SK-N-SH treated with all-trans-retinoic acid at 6 μM for 48 hours (cell line): Measurements from ENCODE around the gene LDB2.

Experiments used
- ATAC-seq: fragments of 200-7000 bp; cut with Tn5 transposase; 3 replicates; pipeline ENCODE4 v1.9.1; 2020; ENCODE audit warnings: mild to moderate bottlenecking, moderate library complexity
- ARNTL ChIP-seq: fragments of 450-650 bp; formaldehyde crosslinking; IDR thresholded peaks from 2 replicates; pipeline ENCODE4 v1.5.0; 2020; ENCODE audit warnings: low read depth, mild to moderate bottlenecking, moderate library complexity, borderline replicate concordance
- BACH2 ChIP-seq: fragments of 250-450 bp; sonication (Bioruptor Pico); IDR thresholded peaks from 2 replicates; pipeline ENCODE4 v1.9.0; 2021; ENCODE audit warnings: mild to moderate bottlenecking, borderline replicate concordance
- CSDC2 ChIP-seq: fragments of 250-450 bp; sonication (Bioruptor Pico); IDR thresholded peaks from 2 replicates; pipeline ENCODE4 v1.5.0; 2020; ENCODE audit warnings: mild to moderate bottlenecking, moderate library complexity
- ESRRG ChIP-seq: fragments of 250-450 bp; sonication (Bioruptor Pico); IDR thresholded peaks from 2 replicates; pipeline ENCODE4 v1.6.1; 2021; ENCODE audit warnings: mild to moderate bottlenecking
- GLIS3 ChIP-seq: fragments of 250-450 bp; sonication (Bioruptor Pico); IDR thresholded peaks from 2 replicates; pipeline ENCODE4 v1.5.0; 2020; ENCODE audit warnings: mild to moderate bottlenecking, moderate library complexity
- ISL1 ChIP-seq: fragments of 250-450 bp; sonication (Bioruptor Pico); IDR thresholded peaks from 2 replicates; pipeline ENCODE4 v2.1.2; 2022; ENCODE audit warnings: mild to moderate bottlenecking, moderate library complexity
- OSR1 ChIP-seq: fragments of 250-450 bp; sonication (Bioruptor Pico); IDR thresholded peaks from 2 replicates; pipeline ENCODE4 v1.8.0; 2022; ENCODE audit warnings: moderate library complexity, mild to moderate bottlenecking, inconsistent platforms
- PPARA ChIP-seq: fragments of 250-450 bp; sonication (Bioruptor Pico); IDR thresholded peaks from 2 replicates; pipeline ENCODE4 v1.5.0; 2020; ENCODE audit warnings: mild to moderate bottlenecking, borderline replicate concordance
- RARB ChIP-seq: fragments of 250-450 bp; sonication (Bioruptor Pico); IDR thresholded peaks from 2 replicates; pipeline ENCODE4 v1.8.0; 2021; ENCODE audit warnings: mild to moderate bottlenecking, moderate library complexity
- SNAI2 ChIP-seq: fragments of 250-450 bp; sonication (Bioruptor Pico); IDR thresholded peaks from 2 replicates; pipeline ENCODE4 v1.5.0; 2020; ENCODE audit warnings: mild to moderate bottlenecking, moderate library complexity
- TCF4 ChIP-seq: fragments of 250-450 bp; sonication (Bioruptor Pico); IDR thresholded peaks from 2 replicates; pipeline ENCODE4 v1.8.0; 2021; ENCODE audit warnings: mild to moderate bottlenecking, moderate library complexity, borderline replicate concordance
- TOX ChIP-seq: fragments of 250-450 bp; sonication (Bioruptor Pico); IDR thresholded peaks from 2 replicates; pipeline ENCODE4 v1.8.0; 2021; ENCODE audit warnings: mild to moderate bottlenecking, moderate library complexity, borderline replicate concordance
- ZC3H10 ChIP-seq: fragments of 250-450 bp; sonication (Bioruptor Pico); IDR thresholded peaks from 2 replicates; pipeline ENCODE4 v1.5.1; 2021; ENCODE audit warnings: mild to moderate bottlenecking, moderate library complexity
- ZFP3 ChIP-seq: fragments of 250-450 bp; sonication (Bioruptor Pico); IDR thresholded peaks from 2 replicates; pipeline ENCODE4 v1.5.0; 2020; ENCODE audit warnings: mild to moderate bottlenecking, moderate library complexity
- ZFP30 ChIP-seq: fragments of 450-650 bp; formaldehyde crosslinking; IDR thresholded peaks from 2 replicates; pipeline ENCODE4 v1.5.0; 2022; ENCODE audit warnings: mild to moderate bottlenecking, moderate library complexity
- ZNF565 ChIP-seq: fragments of 450-650 bp; formaldehyde crosslinking; conservative IDR thresholded peaks from 2 replicates; pipeline ENCODE4 v1.5.0; 2020; ENCODE audit warnings: low read depth, mild to moderate bottlenecking, moderate library complexity
- ZNF70 ChIP-seq: fragments of 450-650 bp; formaldehyde crosslinking; IDR thresholded peaks from 2 replicates; pipeline ENCODE4 v1.5.0; 2020; ENCODE audit warnings: mild to moderate bottlenecking, moderate library complexity
- ZNF8 ChIP-seq: fragments of 450-650 bp; formaldehyde crosslinking; IDR thresholded peaks from 2 replicates; pipeline ENCODE4 v1.5.0; 2020; ENCODE audit warnings: mild to moderate bottlenecking, moderate library complexity
- TF ChIP-seq, protein P1 (sequence below): fragments of 250-450 bp; sonication (Bioruptor Pico); IDR thresholded peaks from 2 replicates; pipeline ENCODE4 v1.8.0; 2021; ENCODE audit warnings: low read depth, mild to moderate bottlenecking, moderate library complexity, borderline replicate concordance
- TF ChIP-seq, protein P2 (sequence below): fragments of 250-450 bp; sonication (Bioruptor Pico); IDR thresholded peaks from 2 replicates; pipeline ENCODE4 v1.5.0; 2020; ENCODE audit warnings: mild to moderate bottlenecking, moderate library complexity
- TF ChIP-seq, protein P3 (sequence below): fragments of 250-450 bp; sonication (Bioruptor Pico); IDR thresholded peaks from 2 replicates; pipeline ENCODE4 v1.5.1; 2021; ENCODE audit warnings: mild to moderate bottlenecking, moderate library complexity

LDB2 gene

DNA sequence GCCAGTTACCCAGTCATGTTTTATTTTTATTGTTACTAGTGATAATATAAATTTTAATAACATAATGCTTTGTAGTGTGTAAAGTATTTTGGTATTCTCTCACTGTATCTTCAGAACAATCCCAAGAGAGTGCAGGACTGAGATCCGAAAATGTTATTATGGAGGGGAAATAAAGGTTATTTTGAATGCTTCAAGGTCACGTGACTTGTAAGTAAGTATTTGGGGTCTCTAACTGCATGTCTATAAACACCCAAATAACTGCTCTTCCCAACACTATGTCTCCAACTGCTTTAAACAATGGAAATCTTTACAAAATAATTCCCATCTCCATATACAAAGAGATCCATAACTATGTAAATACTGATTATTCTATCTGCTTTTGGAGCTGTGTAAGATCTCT is 302.2 kb downstream of the LDB2 start:
- no peak for TF ChIP-seq ARNTL (CRISPR knock-in tag)
- no peak for TF ChIP-seq GLIS3 (CRISPR knock-in tag)
- no peak for TF ChIP-seq TCF4 (CRISPR knock-in tag)
- TF ChIP-seq PPARA (CRISPR knock-in tag), result no peak
- no peak for TF ChIP-seq RARB (CRISPR knock-in tag)
- ATAC-seq, result no peak

DNA sequence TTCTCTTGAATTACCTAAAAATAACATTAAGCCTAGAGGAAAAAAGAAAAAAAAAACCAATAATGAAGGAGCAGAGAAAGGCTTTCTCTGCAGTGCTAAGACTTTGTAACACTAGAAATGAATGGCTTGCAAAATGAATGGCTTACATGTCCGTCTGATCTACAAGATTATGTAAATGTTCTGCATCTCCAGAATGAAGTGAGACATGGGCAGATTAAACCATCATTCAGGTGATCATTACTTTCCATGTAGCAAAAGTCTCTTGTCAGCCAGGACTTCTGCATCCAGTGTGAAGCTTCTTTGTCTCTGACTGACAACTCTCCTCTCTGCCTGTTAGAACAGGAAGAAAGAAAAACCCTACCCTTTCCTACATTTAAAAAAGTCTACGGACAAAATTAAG is 304.3 kb downstream of the LDB2 start:
- TF ChIP-seq RARB (CRISPR knock-in tag), result no peak
- TF ChIP-seq, protein P1, sequence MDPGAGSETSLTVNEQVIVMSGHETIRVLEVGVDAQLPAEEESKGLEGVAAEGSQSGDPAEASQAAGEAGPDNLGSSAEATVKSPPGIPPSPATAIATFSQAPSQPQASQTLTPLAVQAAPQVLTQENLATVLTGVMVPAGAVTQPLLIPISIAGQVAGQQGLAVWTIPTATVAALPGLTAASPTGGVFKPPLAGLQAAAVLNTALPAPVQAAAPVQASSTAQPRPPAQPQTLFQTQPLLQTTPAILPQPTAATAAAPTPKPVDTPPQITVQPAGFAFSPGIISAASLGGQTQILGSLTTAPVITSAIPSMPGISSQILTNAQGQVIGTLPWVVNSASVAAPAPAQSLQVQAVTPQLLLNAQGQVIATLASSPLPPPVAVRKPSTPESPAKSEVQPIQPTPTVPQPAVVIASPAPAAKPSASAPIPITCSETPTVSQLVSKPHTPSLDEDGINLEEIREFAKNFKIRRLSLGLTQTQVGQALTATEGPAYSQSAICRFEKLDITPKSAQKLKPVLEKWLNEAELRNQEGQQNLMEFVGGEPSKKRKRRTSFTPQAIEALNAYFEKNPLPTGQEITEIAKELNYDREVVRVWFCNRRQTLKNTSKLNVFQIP, result no peak
- TF ChIP-seq ZNF565 (CRISPR knock-in tag), result no peak
- no peak for TF ChIP-seq ZC3H10 (CRISPR knock-in tag)
- no peak for TF ChIP-seq OSR1 (CRISPR knock-in tag)
- no peak for TF ChIP-seq SNAI2 (CRISPR knock-in tag)
- no peak for TF ChIP-seq ZNF8 (CRISPR knock-in tag)
- TF ChIP-seq ARNTL (CRISPR knock-in tag), result no peak
- no peak for TF ChIP-seq ZFP30 (CRISPR knock-in tag)
- no peak for ATAC-seq

DNA sequence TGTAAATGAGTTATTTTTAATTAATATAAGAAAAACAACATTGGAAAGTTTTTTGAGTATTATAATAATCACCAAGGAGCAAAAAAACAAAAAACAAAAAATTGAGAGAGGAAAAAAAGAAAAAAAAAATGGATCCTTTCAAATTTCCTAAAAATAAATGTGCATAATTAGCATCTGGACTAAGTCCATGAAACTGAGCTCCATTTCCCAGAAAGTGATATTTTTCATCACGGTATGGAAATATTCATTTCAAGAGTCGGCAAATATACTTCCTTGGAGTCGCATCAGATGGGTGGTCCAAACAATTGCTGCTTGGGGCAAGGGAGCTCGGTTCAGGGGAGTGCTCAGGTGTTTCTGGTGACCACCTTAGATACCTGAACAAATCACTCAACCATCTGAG is 305.1 kb downstream of the LDB2 start:
- TF ChIP-seq ZNF8 (CRISPR knock-in tag) (no peak), RARB (CRISPR knock-in tag) (no peak), ZFP3 (no peak), ARNTL (CRISPR knock-in tag) (no peak), ZC3H10 (CRISPR knock-in tag) (no peak), SNAI2 (CRISPR knock-in tag) (no peak), PPARA (CRISPR knock-in tag) (no peak), ESRRG (CRISPR knock-in tag) (no peak), ISL1 (CRISPR knock-in tag) (no peak), OSR1 (CRISPR knock-in tag) (no peak), ZNF70 (no peak), TCF4 (CRISPR knock-in tag) (no peak), BACH2 (no peak), TOX (CRISPR knock-in tag) (no peak), CSDC2 (CRISPR knock-in tag) (no peak)
- TF ChIP-seq, protein P2, sequence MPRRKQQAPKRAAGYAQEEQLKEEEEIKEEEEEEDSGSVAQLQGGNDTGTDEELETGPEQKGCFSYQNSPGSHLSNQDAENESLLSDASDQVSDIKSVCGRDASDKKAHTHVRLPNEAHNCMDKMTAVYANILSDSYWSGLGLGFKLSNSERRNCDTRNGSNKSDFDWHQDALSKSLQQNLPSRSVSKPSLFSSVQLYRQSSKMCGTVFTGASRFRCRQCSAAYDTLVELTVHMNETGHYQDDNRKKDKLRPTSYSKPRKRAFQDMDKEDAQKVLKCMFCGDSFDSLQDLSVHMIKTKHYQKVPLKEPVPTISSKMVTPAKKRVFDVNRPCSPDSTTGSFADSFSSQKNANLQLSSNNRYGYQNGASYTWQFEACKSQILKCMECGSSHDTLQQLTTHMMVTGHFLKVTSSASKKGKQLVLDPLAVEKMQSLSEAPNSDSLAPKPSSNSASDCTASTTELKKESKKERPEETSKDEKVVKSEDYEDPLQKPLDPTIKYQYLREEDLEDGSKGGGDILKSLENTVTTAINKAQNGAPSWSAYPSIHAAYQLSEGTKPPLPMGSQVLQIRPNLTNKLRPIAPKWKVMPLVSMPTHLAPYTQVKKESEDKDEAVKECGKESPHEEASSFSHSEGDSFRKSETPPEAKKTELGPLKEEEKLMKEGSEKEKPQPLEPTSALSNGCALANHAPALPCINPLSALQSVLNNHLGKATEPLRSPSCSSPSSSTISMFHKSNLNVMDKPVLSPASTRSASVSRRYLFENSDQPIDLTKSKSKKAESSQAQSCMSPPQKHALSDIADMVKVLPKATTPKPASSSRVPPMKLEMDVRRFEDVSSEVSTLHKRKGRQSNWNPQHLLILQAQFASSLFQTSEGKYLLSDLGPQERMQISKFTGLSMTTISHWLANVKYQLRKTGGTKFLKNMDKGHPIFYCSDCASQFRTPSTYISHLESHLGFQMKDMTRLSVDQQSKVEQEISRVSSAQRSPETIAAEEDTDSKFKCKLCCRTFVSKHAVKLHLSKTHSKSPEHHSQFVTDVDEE, result no peak
- TF ChIP-seq, protein P3, sequence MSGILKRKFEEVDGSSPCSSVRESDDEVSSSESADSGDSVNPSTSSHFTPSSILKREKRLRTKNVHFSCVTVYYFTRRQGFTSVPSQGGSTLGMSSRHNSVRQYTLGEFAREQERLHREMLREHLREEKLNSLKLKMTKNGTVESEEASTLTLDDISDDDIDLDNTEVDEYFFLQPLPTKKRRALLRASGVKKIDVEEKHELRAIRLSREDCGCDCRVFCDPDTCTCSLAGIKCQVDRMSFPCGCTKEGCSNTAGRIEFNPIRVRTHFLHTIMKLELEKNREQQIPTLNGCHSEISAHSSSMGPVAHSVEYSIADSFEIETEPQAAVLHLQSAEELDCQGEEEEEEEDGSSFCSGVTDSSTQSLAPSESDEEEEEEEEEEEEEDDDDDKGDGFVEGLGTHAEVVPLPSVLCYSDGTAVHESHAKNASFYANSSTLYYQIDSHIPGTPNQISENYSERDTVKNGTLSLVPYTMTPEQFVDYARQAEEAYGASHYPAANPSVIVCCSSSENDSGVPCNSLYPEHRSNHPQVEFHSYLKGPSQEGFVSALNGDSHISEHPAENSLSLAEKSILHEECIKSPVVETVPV (CRISPR knock-in tag), result no peak
- no peak for ATAC-seq

DNA sequence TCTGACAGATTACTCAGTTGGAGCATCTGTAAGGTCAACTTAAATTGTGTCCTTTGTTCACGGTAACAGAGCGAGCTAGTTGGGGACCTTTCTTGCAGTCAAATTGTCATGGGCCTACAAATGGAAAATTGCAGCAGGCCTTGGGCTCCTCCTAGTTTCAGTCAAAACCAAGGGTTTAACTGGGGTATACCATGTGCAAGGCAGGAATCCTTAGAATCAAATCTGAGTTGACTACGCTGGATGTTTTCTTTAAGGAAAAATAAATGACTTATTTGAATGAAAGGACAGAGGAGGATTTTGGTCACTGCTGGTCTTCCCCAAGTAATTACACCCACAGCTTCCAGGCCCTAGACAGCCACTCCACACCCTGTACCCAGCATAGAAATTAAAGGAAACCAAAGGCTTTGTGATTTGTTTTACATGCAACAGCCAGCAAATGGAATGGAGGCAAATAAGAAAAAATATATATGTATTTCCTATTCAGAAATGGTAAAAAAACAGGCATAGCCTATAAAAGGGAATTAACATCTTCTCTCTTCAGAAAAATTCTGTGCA is 307.1 kb downstream of the LDB2 start:
- ATAC-seq, result no peak
- no peak for TF ChIP-seq CSDC2 (CRISPR knock-in tag)
- TF ChIP-seq ISL1 (CRISPR knock-in tag), result no peak
- TF ChIP-seq, protein P3 (CRISPR knock-in tag), result no peak
- no peak for TF ChIP-seq ARNTL (CRISPR knock-in tag)
- TF ChIP-seq RARB (CRISPR knock-in tag), result no peak
- TF ChIP-seq ZNF70, result no peak
